ENCODE measurements around the gene TTC23.

The TTC23 gene

DNA sequence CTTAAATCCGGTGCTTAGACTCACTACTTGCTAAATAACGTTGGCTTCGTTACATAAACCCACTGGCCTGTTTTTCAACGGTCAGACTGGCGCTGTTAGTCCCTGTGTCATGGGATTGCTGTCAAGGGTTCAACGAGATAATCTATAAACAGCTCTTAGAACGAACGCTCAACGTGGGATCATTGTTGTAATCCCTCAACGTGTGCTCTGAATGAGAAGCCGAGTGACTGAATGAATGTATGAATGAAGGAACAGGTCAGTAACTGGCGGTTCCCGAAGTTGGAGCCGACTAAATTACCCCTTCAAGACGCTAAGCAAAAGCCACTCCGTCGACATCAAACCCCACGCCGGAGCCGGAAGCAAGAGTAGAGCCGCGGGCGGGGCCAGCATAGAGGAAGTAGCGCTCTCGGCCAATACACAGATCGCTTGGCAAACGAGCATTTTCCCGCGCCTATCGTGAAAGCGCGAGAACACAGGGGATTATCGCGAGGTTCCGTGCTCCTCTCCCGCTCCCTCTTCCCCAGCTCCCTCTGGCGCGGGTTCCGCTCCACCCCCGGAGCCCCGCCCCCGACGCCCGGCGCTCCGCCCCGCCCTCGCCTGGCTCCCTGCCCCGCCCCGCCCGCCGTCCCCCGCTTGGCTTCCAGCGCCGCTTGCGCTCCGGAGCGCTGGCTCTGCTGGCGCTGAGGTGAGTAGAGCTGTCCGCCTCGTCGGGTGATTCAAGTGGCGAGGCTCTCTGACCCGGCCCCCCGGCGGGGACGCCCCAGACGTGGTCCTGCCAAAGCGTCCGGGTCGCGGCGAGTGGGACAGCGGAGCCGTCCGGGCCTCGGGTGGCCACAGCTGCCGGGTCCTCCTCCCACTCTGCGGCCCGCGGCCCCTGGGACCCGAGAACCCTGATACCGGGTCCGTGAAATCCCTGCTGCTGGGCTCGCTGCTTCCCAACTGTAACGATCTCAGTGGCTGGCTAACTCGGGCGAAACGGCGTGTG is 1.8 kb upstream of the TTC23 start, which contains the start of gene LRRC28:
LRRC28 (plus strand) TSS at position 625 of the 985 bp plus-strand sequence. CDS start 4,477 bp downstream, outside the sequence.
- peaks cover 27 to 29% of the 10 kb centered on the region in 2 donors for H3K4me1 ChIP-seq (ENCODE audit: control insufficient read depth in 1 of 2, insufficient read depth in 2 of 2, low read length in 2 of 2)
- H3K27ac ChIP-seq (ENCODE audit: low read depth, low read length): peak within 1 kb of the TSS; percentile 92
- H3K4me3 ChIP-seq (ENCODE audit: low read depth in 1 of 2, low read length in 2 of 2): peak within 1 kb of the TSS; percentile 85 to 94
- peak within 1 kb of the TSS; percentile 73 to 97 for H3K9ac ChIP-seq (ENCODE audit: low read depth in 1 of 2, low read length in 2 of 2)
- H3K27me3 ChIP-seq (ENCODE audit: control insufficient read depth in 1 of 2, insufficient read depth in 2 of 2, low read length in 2 of 2): no peaks in the 10 kb centered on the region
- H3K36me3 ChIP-seq (ENCODE audit: control insufficient read depth in 1 of 2, insufficient read depth in 2 of 2, low read length in 2 of 2): no peaks in the 10 kb centered on the region
- no peaks in the 10 kb centered on the region for H3K9me3 ChIP-seq (ENCODE audit: control insufficient read depth in 1 of 2, low read length in 2 of 2)

DNA sequence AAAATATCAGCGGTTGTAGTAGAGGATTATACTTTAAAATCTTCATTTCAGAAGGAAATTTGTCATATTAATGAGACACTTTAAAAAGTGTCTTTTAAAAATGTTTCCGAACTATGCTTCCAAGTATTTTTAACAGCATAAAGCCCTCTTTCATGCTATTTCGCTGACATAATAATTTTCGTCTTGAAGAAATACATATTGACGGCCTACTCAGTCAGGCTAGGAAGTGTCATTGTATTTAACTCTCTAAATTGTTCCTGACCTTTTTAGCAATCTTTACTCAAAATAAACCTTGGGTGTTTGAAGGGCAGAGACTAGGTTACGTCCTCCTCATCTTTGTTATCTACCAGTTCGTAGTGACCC is 1.1 kb upstream of the TTC23 start:
- H3K27ac ChIP-seq (ENCODE audit: low read depth, low read length): peak overlapping the region; percentile 92
- H3K4me1 ChIP-seq (ENCODE audit: control insufficient read depth in 1 of 2, insufficient read depth in 2 of 2, low read length in 2 of 2): peaks cover 29 to 31% of the 10 kb centered on the region in 2 donors
- no peaks in the 10 kb centered on the region for H3K9me3 ChIP-seq (ENCODE audit: control insufficient read depth in 1 of 2, low read length in 2 of 2)
- peak overlapping the region; percentile 81 to 94 for H3K4me3 ChIP-seq (ENCODE audit: low read depth in 1 of 2, low read length in 2 of 2)
- H3K9ac ChIP-seq (ENCODE audit: low read depth in 1 of 2, low read length in 2 of 2): peak overlapping the region; percentile 71 to 97
- no peaks in the 10 kb centered on the region for H3K36me3 ChIP-seq (ENCODE audit: control insufficient read depth in 1 of 2, insufficient read depth in 2 of 2, low read length in 2 of 2)
- H3K27me3 ChIP-seq (ENCODE audit: control insufficient read depth in 1 of 2, insufficient read depth in 2 of 2, low read length in 2 of 2): no peaks in the 10 kb centered on the region

DNA sequence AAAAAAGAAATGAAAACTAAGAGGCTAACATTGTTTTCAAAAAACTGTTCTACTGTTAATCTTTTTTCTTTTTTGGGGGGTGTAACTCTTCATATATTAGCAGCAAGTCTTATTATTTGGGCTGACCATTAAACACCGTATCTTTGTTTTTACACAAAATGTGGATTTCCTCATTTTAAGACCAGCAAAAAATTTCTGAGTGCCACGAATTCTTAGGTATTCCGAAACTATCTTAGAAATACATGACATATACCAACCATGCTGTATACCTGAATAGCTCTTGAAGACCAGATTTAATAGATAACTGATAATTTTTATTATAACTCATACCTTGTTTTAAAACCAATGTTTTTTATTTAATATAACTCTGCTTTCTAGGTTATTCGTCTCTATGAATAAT is 620 bp upstream of the TTC23 start:
- peak overlapping the region; percentile 92 for H3K27ac ChIP-seq (ENCODE audit: low read depth, low read length)
- H3K4me1 ChIP-seq (ENCODE audit: control insufficient read depth in 1 of 2, insufficient read depth in 2 of 2, low read length in 2 of 2): peaks cover 29 to 31% of the 10 kb centered on the region in 2 donors
- H3K36me3 ChIP-seq (ENCODE audit: control insufficient read depth in 1 of 2, insufficient read depth in 2 of 2, low read length in 2 of 2): no peaks in the 10 kb centered on the region
- H3K9me3 ChIP-seq (ENCODE audit: control insufficient read depth in 1 of 2, low read length in 2 of 2): no peaks in the 10 kb centered on the region
- H3K4me3 ChIP-seq (ENCODE audit: low read depth in 1 of 2, low read length in 2 of 2): peak overlapping the region; percentile 80 to 94
- no peaks in the 10 kb centered on the region for H3K27me3 ChIP-seq (ENCODE audit: control insufficient read depth in 1 of 2, insufficient read depth in 2 of 2, low read length in 2 of 2)
- H3K9ac ChIP-seq (ENCODE audit: low read depth in 1 of 2, low read length in 2 of 2): peak overlapping the region in 1 of 2 donors; percentile 97

DNA sequence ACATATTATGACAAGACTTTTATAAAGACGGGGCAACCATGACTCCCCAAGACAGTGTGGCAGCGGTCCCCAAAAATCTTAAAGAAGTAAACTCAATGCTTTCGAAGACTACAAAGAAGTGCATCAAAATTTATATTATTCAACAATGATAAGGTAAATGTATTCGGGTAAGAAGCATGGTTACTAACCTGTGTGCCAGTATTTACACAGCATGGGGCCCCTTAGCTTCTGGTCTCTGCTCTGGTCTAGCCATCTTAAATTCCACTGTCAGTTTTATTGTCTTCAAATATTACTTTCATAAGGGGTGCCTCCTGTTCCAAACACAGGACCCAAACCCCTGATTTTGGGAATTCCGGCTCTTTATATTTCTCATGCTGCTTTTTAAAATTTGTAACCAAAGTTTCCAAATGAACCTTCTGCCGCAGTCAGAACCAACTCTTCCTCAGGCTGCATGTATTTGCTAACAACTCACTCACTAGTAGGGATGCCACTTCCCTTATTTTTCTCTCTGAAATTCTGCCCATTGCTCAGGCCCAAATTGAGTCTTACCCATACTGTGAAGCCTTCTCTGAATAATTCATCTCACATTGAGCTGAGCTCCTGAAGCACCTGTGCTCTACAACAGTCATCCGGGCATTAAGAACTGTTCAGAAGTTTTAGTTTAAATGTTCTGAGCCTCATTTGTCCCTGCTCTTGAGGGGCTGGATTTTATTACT is 1.2 kb downstream of the TTC23 start:
- Histone ChIP-seq H3K4me1 (ENCODE audit: control insufficient read depth in 1 of 2, insufficient read depth in 2 of 2, low read length in 2 of 2) (peaks cover 18 to 19% of the 10 kb centered on the region in 2 donors), H3K27ac (ENCODE audit: low read depth, low read length) (no peak overlapping the region), H3K4me3 (ENCODE audit: low read depth in 1 of 2, low read length in 2 of 2) (peak overlapping the region; percentile 80 to 94)

DNA sequence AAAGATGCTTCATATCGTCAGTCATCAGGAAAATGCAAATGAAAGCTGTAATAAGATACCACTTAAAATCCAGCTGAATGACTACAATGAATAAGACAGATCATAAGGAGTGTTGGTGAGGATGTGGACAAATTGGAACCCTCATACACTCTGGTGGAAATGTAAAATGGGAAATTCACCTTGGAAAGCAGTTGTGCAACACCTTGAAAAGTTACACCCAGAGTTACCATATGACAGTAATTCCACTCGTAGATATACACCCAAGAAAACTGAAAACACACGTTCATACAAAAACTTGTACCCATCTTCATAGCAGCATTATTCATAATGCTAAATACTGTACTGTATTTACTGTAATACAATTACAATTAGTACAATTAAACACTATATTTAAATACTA is 2.3 kb downstream of the TTC23 start:
- no peak overlapping the region for H3K9ac ChIP-seq (ENCODE audit: low read depth in 1 of 2, low read length in 2 of 2)
- H3K36me3 ChIP-seq (ENCODE audit: control insufficient read depth in 1 of 2, insufficient read depth in 2 of 2, low read length in 2 of 2): no peaks in the 10 kb centered on the region
- H3K27ac ChIP-seq (ENCODE audit: low read depth, low read length): no peak overlapping the region
- no peaks in the 10 kb centered on the region for H3K9me3 ChIP-seq (ENCODE audit: control insufficient read depth in 1 of 2, low read length in 2 of 2)
- H3K4me1 ChIP-seq (ENCODE audit: control insufficient read depth in 1 of 2, insufficient read depth in 2 of 2, low read length in 2 of 2): peaks cover 10 to 12% of the 10 kb centered on the region in 2 donors
- H3K4me3 ChIP-seq (ENCODE audit: low read depth in 1 of 2, low read length in 2 of 2): no peak overlapping the region
- no peaks in the 10 kb centered on the region for H3K27me3 ChIP-seq (ENCODE audit: control insufficient read depth in 1 of 2, insufficient read depth in 2 of 2, low read length in 2 of 2)

More for the DNA sequence above, 1.2 kb downstream of the TTC23 start:
- no peaks in the 10 kb centered on the region for H3K36me3 ChIP-seq (ENCODE audit: control insufficient read depth in 1 of 2, insufficient read depth in 2 of 2, low read length in 2 of 2)
- no peaks in the 10 kb centered on the region for H3K9me3 ChIP-seq (ENCODE audit: control insufficient read depth in 1 of 2, low read length in 2 of 2)
- H3K9ac ChIP-seq (ENCODE audit: low read depth in 1 of 2, low read length in 2 of 2): peak overlapping the region; percentile 3 to 15
- no peaks in the 10 kb centered on the region for H3K27me3 ChIP-seq (ENCODE audit: control insufficient read depth in 1 of 2, insufficient read depth in 2 of 2, low read length in 2 of 2)

DNA sequence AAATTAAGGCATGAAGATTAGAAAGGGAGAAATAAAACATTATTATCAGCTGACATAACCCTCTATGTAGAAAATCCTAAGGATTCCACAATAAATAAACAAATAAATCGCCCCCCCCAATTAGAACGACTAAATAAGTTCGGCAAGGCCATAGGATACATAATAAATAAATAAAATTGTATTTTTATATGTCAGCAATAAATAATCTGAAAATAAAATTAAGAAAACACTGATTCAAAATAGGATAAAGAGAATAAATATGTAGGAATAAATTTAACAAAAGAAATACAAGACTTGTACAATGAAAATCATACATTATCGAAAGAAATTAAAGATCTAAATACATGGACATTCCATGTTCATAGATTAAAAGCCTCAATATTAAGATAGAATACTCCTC is 5.1 kb downstream of the TTC23 start:
- peaks cover 8 to 11% of the 10 kb centered on the region in 2 donors for H3K4me1 ChIP-seq (ENCODE audit: control insufficient read depth in 1 of 2, insufficient read depth in 2 of 2, low read length in 2 of 2)
- H3K9me3 ChIP-seq (ENCODE audit: control insufficient read depth in 1 of 2, low read length in 2 of 2): no peaks in the 10 kb centered on the region

DNA sequence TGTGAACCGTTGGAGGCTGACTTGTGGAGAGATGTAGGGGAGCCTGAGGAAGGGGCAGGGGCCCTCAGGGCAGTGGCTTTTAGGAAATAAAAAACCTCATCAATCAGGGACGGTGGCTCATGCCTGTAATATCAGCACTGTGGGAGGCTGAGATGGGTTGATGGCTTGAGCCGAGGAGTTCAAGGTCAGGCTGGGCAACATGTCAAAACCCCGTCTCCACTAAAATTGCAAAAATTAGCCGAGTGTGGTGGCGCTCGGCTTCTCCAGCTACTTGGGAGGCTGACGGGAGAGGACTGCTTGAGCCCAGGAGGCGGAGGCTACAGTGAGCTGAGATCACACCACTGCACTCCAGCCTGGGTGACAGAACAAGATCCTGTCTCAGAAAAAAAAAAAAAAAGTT is 7.6 kb downstream of the TTC23 start:
- Histone ChIP-seq H3K36me3 (ENCODE audit: control insufficient read depth in 1 of 2, insufficient read depth in 2 of 2, low read length in 2 of 2) (peaks cover 5 to 11% of the 10 kb centered on the region in 2 donors), H3K4me3 (ENCODE audit: low read depth in 1 of 2, low read length in 2 of 2) (no peak overlapping the region), H3K4me1 (ENCODE audit: control insufficient read depth in 1 of 2, insufficient read depth in 2 of 2, low read length in 2 of 2) (peaks cover 0 to 4% of the 10 kb centered on the region in 2 donors), H3K27ac (ENCODE audit: low read depth, low read length) (no peak overlapping the region), H3K9ac (ENCODE audit: low read depth in 1 of 2, low read length in 2 of 2) (no peak overlapping the region), H3K27me3 (ENCODE audit: control insufficient read depth in 1 of 2, insufficient read depth in 2 of 2, low read length in 2 of 2) (no peaks in the 10 kb centered on the region), H3K9me3 (ENCODE audit: control insufficient read depth in 1 of 2, low read length in 2 of 2) (no peaks in the 10 kb centered on the region)

More for the DNA sequence above, 5.1 kb downstream of the TTC23 start:
- no peak overlapping the region for H3K4me3 ChIP-seq (ENCODE audit: low read depth in 1 of 2, low read length in 2 of 2)
- H3K27ac ChIP-seq (ENCODE audit: low read depth, low read length): no peak overlapping the region
- peaks cover 5 to 8% of the 10 kb centered on the region in 2 donors for H3K36me3 ChIP-seq (ENCODE audit: control insufficient read depth in 1 of 2, insufficient read depth in 2 of 2, low read length in 2 of 2)
- no peaks in the 10 kb centered on the region for H3K27me3 ChIP-seq (ENCODE audit: control insufficient read depth in 1 of 2, insufficient read depth in 2 of 2, low read length in 2 of 2)
- no peak overlapping the region for H3K9ac ChIP-seq (ENCODE audit: low read depth in 1 of 2, low read length in 2 of 2)

DNA sequence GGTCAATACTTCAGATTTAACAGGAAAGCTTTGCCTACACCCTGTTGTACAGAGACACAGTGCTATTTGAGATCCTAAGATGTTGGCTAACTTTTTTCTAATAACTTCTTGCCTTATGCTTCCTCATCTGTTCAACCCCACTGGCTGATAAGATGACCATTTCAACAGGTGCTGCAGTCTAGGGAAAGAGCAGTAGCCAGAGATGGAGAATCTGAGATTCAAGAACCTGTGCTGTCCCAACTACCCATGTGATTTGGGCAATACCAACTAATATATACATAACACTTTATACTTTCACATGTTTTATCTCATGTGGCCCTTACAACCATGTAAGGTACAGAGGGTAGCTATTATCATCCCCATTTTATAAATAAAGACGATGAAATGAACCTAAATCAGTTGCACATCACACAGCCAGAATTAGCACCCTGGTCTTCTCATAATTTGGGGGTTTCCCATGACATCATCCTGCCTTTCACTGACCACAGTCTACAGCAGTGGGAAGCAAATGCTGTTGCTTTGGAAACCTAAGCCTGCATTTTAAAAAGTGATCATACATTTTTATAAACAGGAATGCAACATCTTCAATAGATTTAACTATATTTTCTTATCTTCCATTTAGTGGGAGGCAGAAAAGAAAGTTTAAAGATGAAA is 9.7 kb downstream of the TTC23 start:
- Histone ChIP-seq H3K9ac (ENCODE audit: low read depth in 1 of 2, low read length in 2 of 2) (no peak overlapping the region), H3K27me3 (ENCODE audit: control insufficient read depth in 1 of 2, insufficient read depth in 2 of 2, low read length in 2 of 2) (no peaks in the 10 kb centered on the region), H3K4me1 (ENCODE audit: control insufficient read depth in 1 of 2, insufficient read depth in 2 of 2, low read length in 2 of 2) (no peaks in the 10 kb centered on the region), H3K27ac (ENCODE audit: low read depth, low read length) (no peak overlapping the region), H3K4me3 (ENCODE audit: low read depth in 1 of 2, low read length in 2 of 2) (no peak overlapping the region), H3K9me3 (ENCODE audit: control insufficient read depth in 1 of 2, low read length in 2 of 2) (no peaks in the 10 kb centered on the region), H3K36me3 (ENCODE audit: control insufficient read depth in 1 of 2, insufficient read depth in 2 of 2, low read length in 2 of 2) (peaks cover 5 to 11% of the 10 kb centered on the region in 2 donors)

DNA sequence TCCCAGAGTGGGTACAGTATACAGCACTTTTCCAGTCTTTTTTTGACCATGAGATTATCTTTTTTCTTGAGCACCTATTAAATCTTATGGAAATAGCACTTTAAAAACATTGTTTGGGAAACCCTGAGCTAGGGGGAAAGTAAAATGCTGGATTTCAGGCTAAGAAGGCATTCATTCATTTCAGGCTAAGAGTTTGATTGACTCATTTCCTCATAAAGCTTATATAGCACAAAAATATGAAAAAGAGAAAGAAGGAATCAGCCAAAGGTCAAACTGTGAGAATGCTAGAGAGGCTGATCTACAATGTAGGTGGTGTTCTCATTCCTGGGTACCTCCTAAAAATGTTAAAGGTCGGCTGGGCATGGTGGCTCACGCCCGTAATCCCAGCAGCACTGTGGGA is 10.5 kb downstream of the TTC23 start:
- Histone ChIP-seq H3K36me3 (ENCODE audit: control insufficient read depth in 1 of 2, insufficient read depth in 2 of 2, low read length in 2 of 2) (peaks cover 5 to 11% of the 10 kb centered on the region in 2 donors), H3K4me3 (ENCODE audit: low read depth in 1 of 2, low read length in 2 of 2) (no peak overlapping the region)

More for the DNA sequence above, 10.5 kb downstream of the TTC23 start:
- no peaks in the 10 kb centered on the region for H3K27me3 ChIP-seq (ENCODE audit: control insufficient read depth in 1 of 2, insufficient read depth in 2 of 2, low read length in 2 of 2)
- no peaks in the 10 kb centered on the region for H3K4me1 ChIP-seq (ENCODE audit: control insufficient read depth in 1 of 2, insufficient read depth in 2 of 2, low read length in 2 of 2)
- no peak overlapping the region for H3K9ac ChIP-seq (ENCODE audit: low read depth in 1 of 2, low read length in 2 of 2)
- no peaks in the 10 kb centered on the region for H3K9me3 ChIP-seq (ENCODE audit: control insufficient read depth in 1 of 2, low read length in 2 of 2)
- H3K27ac ChIP-seq (ENCODE audit: low read depth, low read length): no peak overlapping the region
